GM21723 (cell line): ENCODE results near the gene PROK1.

Experiments
- ATAC-seq: cut with Tn5 transposase; IDR thresholded peaks from one replicate; pipeline ENCODE4 v1.9.1; 2021; ENCODE audit warnings: mild to moderate bottlenecking, moderate library complexity; ENCODE audit not compliant: unreplicated experiment

Gene PROK1

GRCh38 chr1:110464340-110464739, 13.4 kb downstream of the PROK1 start:
- no peak for ATAC-seq

- no peak for ATAC-seq
Observed at GRCh38 chr1:110465038-110465813, 14.3 kb downstream of the PROK1 start.

GRCh38 chr1:110465814-110466380, 14.9 kb downstream of the PROK1 start:
- ATAC-seq, result no peak

DNA sequence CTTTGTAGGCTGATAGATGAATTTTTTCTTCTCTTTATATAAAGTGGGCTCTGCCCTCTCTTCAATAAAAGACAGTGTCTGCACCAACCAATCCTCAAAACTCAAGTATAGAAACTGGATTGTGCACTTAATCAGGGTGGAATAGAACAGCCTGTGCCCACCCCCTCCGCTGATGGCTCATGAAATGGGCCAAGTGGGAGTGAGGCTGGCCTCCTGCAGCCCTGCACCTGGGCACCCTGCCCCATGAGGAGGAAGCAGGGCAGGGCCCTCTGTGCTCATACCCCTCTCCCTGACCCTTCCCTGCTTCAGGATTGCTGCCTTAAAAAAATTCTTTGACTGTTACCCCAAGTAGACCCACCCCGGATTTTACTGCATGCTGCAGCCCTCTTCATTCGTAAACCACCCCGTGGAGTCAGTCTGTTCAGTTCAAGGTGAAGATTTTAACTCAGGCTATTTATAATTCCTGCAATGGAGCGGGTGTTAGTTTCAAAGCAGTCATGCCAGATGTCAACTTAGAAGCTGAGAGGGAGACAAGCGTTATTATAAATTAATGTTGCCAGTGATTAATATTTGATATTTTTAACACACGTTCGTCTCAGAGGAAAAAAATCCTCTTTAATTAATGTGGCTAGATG, 15.8 kb downstream of the PROK1 start:
- ATAC-seq, result no peak

DNA sequence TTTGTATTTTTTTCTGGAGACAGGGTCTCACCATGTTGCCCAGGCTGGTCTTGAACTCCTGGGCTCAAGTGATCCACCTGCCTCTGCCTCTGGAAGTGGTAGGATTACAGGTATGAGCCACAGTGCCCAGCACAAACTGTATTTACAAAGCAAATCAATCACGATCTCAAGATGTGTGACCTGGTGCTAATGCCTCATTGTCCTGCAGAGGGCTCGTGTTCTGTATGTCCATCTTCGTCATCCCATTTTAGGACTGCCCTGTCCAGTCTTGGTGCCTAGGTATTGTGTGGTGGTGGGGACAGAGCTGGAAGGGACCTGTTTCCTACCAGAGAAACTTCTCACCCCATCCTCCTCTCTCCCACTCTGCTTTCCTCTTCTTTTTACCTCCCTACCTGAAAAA, 20.2 kb downstream of the PROK1 start:
- no peak for ATAC-seq

- ATAC-seq, result no peak
Observed at GRCh38 chr1:110472546-110472945, 21.6 kb downstream of the PROK1 start.

DNA sequence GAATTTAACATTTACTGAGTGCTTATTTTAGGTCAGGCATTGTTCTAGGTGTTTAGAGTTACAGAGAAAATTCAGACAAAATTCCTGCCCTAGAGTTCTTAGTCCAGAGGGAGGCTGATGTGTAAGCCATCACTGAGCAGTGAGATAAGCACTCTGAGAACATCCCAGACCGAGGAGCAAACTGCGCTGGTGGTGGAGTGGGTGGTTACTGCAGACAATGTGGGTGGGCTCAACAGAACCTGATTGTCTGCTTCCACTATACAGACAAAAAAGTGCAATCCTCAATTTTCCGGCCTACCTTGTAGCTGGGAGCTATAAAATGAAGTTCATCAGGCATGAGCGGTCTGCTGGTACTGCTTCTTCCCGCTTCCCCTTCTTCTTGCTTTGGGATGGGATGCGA, 23.5 kb downstream of the PROK1 start:
- ATAC-seq, result no peak

DNA sequence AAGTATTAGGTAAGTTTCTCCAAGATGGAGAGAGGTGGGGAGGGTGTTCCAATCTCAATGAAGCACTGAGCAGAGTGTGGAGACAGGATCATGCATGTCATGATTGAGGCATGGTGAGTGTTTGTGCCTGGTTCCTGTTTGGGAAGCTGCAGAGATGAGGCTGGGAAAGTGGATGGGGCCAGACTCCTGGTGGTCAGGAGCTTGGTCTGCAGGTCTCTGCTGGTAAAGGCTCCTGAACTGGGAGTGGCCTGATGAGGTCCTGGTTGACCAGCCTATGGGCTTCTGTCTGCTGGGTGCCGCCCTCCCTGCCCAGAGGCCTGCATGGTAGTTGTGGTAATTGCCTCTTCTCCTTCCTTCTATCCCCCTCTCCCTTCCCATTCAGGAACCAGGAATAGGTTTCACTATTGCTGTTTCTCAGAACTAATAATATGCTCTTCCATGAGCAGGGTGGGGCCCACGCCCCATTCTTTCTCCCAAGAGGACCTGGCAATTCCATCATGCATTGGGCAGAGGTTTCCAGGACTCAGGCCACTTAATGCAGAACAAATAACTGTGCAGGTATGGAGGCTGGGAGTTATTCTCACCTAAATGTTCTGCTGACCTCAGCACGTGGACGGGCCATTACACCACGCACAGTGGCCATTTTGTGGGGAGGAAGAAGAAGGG, 24.5 kb downstream of the PROK1 start:
- no peak for ATAC-seq

DNA sequence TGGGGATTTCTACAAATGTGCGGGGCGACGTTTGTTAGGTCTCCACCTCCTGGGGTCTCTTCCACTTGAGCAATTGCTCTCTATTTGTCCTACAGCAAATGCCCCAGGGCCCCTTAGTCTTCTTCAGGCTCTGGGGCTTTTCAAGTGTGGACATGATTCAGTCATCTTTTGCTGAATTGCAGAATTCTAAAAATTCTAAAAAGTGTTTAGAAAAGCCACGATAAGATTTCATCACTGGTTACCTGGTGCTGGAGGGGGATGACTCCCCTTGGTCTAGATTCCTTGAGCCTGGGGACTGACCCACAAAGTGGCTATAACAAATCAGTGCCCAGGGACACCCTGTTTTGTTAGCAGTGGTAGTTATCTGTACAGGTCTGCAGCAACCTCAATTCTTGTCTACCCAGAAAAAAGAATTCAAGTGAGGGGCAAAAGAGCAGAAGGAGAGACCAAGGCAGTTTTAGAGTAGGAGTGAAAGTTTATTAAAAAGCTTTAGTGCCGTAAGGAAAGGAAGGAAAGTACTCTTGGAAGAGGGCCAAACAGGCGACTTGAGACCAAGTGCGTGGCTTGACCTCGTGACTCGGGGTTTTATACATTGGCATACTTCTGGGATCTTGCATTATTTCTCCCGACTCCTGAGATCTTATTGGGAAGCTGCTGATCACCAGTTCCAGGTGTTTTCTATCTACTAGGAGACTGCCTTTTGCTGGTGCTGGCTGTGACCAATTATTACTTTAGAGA, 25.2 kb downstream of the PROK1 start:
- ATAC-seq, result no peak

- ATAC-seq, result no peak
Observed at GRCh38 chr1:110477041-110477440, 26.1 kb downstream of the PROK1 start.

GRCh38 chr1:110477445-110477957, 26.6 kb downstream of the PROK1 start:
- no peak for ATAC-seq

- ATAC-seq, result no peak
Observed at GRCh38 chr1:110477967-110478640, 27.2 kb downstream of the PROK1 start.

- ATAC-seq, result no peak
Observed at GRCh38 chr1:110478886-110479285, 27.9 kb downstream of the PROK1 start.

DNA sequence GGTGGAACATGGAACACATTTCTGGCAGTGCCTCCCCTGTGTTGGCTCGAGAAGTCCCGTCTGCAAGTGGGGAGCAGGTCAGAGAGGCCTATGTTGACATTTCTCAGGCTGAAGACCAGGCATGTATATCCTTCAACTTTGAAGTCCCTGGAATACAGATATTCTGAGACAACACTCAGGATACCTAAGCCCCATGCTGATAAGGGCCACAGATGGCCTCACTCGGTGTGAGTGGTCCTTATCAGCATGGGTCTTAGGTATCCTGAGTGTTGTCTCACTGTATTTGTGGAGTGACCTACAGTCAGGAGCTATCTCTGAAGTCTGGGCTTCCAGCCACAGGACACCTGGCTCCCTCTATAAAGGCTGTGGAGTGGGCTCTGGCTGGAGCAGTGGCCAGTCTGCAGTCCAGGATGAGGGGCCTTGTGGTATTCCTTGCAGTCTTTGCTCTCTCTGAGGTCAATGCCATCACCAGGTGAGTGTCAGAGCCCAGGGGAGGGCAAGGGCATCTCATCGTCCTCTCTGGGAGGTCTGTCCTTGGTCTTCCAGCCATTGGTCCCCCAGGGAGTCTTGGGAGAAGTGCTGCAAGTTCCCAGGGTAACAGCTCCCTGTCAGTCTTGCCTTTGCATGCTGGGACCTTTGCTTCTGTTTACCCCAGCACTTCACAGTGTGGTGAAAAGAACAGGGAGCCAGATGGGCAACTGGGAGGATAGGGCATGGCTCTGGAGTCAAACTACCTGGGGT, 29.6 kb downstream of the PROK1 start:
- ATAC-seq, result no peak

GRCh38 chr1:110481968-110482623, 31.1 kb downstream of the PROK1 start:
- no peak for ATAC-seq

- no peak for ATAC-seq
Observed at GRCh38 chr1:110482662-110483307, 31.8 kb downstream of the PROK1 start.

DNA sequence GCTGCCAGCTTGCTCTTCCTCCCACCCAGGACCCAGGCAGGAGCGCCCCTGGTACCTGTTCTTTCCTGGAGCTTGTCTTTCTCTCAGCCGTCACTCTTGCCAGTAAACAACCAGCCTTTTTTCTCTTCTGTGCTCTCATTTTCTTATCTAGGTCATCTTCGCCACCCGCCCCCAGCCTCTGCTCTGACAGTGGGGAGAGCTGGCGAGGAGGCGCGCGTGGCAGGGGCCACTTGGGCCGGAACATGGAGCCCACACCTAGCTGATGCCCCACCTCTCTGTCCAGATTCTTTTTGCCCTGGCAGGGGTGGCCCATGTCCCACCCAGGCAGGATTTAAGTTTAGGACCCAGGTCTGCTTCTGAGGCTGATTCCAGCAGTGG, 32.3 kb downstream of the PROK1 start:
- no peak for ATAC-seq

DNA sequence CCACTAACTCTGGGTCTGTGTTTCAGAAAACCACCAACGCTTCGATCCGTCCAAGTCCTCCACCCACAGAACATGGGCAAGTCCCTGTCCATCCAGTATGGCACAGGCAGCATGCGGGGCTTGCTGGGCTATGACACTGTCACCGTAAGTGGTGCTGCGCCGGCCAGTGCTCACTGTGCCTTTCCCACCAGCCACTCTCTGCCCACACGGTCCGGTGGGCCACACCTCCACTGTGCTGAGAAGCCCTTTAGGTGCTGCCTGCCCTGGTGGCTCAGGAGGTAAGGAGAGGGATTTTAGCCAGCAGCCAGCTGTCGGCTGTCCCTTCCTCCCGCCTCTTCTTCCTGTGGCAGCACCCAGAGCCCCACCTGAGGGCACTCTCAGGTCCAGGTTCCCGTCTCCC, 33.9 kb downstream of the PROK1 start:
- ATAC-seq, result no peak

DNA sequence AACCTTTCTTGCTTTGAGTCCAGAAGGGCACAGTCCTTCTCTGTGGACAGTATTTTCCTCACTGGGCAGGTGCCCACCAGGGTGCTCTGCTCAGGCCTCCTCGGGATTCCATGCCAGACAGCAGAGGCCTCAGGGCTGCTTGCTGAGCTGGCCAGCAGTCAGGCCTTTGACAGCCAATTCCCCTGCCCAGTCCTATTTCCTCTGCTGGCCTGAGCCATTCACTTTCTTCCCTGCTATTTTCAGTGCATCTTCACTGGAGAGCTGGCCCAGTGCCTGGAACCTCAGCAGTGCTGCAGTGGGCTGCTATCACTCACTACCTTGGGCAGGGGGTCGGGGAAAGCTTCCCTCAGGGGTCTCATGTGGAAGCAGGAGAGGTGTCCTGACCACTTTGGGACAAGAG, 34.8 kb downstream of the PROK1 start:
- ATAC-seq, result no peak
